Activated CD8-positive, alpha-beta T cell treated with anti-CD3 and anti-CD28 coated beads for 36 hours (primary cell): ENCODE results near the gene PRKAG2. TPM values are rescaled to one million over a fixed set of nuclear protein-coding genes. Genes with fewer than 3 reads are reported as not detected.
"Not testable (repeated sequence)": the region's sequence is repeated elsewhere in the genome, so short reads cannot be mapped to it uniquely, and the experiment has no call there.

Experiments
- ATAC-seq: fragments of 200-7000 bp; cut with Tn5 transposase; one replicate; pipeline ENCODE4 v1.10.0; 2021; ENCODE audit warnings: mild to moderate bottlenecking, moderate library complexity
- CTCF ChIA-PET: fragments of 350-600 bp; sonication (Branson Sonifier 250); formaldehyde crosslinking; loops from one replicate; lab custom pipeline; 2021; ENCODE audit warnings: antibody characterized with exemption; lab: Charles Lee
- POLR2A ChIA-PET: fragments of 350-600 bp; sonication (Branson Sonifier 250); formaldehyde crosslinking; loops from one replicate; lab custom pipeline; 2021; ENCODE audit warnings: antibody characterized with exemption; lab: Charles Lee
- DNase-seq: peaks from one replicate; pipeline ENCODE4 v3.0.0-alpha.2; 2020
- H3K27ac Mint-ChIP-seq: one replicate; pipeline ENCODE4 v1.8.0; 2021; ENCODE audit warnings: mild to moderate bottlenecking, mixed read lengths
- H3K27me3 Mint-ChIP-seq: one replicate; pipeline ENCODE4 v1.8.0; 2021; ENCODE audit warnings: mixed read lengths
- H3K36me3 Mint-ChIP-seq: one replicate; pipeline ENCODE4 v1.8.0; 2021; ENCODE audit warnings: low read depth, mixed read lengths
- H3K4me1 Mint-ChIP-seq: one replicate; pipeline ENCODE4 v1.8.0; 2021; ENCODE audit warnings: low read depth, mixed read lengths
- H3K4me3 Mint-ChIP-seq: one replicate; pipeline ENCODE4 v1.8.0; 2021; ENCODE audit warnings: mild to moderate bottlenecking, moderate library complexity, mixed read lengths
- H3K9me3 Mint-ChIP-seq: one replicate; pipeline ENCODE4 v1.8.0; 2021; ENCODE audit warnings: mixed read lengths
- intact Hi-C: fragments of 100-400 bp; cut with micrococcal nuclease; formaldehyde crosslinking; loops from one replicate; pipeline ENCODE4 v1.10.0; 2022
- total RNA-seq, 2 experiments: library from RNA; stranded (reverse); gene quantifications; one replicate each; pipeline ENCODE4 v1.2.3, GENCODE V29; 2021
- TF ChIP-seq, protein P1 (sequence below): fragments of 200-600 bp; IDR thresholded peaks from one replicate; pipeline ENCODE4 v1.8.0; 2022; ENCODE audit warnings: antibody characterized with exemption, mild to moderate bottlenecking

Gene PRKAG2
- total RNA-seq, 2 experiments from 2014 or later = 17.0 to 19.2 TPM

DNA sequence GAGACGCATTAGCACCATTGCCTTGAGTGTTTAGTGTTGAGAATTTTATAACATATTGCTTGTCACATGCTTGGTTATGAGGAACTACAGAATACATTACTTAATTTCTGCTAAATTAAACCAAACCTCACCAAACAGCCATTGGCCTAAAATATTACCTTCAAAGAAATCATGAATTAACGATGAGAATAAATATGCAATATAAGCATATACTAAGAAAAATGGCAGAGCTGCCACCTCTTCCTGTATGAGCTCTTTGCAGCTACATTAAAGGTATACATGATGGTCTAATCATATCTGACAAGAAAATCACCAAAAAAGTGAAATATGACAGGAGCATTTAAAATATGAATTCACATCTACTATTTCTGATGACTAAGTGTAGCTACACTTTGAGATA, 352.1 kb downstream of the PRKAG2 start:
- no peak for DNase-seq
- ChIA-PET POLR2A (interaction anchor here (0.6 kb wide), 1 partner anchor 13 kb away, joined by 3 read pairs; no protein-coding TSS in a partner anchor), CTCF (no interaction called here)
- H3K4me1 Mint-ChIP-seq = peaks cover 6% of the 10 kb centered on the region
- no peak overlapping the region for H3K27ac Mint-ChIP-seq
- no peak for ATAC-seq
- no peak overlapping the region for H3K4me3 Mint-ChIP-seq
- intact Hi-C loops = no loop called here
- no peaks in the 10 kb centered on the region for H3K36me3 Mint-ChIP-seq
- peaks cover 9% of the 10 kb centered on the region for H3K9me3 Mint-ChIP-seq
- peaks cover 2% of the 10 kb centered on the region for H3K27me3 Mint-ChIP-seq
- TF ChIP-seq, protein P1, sequence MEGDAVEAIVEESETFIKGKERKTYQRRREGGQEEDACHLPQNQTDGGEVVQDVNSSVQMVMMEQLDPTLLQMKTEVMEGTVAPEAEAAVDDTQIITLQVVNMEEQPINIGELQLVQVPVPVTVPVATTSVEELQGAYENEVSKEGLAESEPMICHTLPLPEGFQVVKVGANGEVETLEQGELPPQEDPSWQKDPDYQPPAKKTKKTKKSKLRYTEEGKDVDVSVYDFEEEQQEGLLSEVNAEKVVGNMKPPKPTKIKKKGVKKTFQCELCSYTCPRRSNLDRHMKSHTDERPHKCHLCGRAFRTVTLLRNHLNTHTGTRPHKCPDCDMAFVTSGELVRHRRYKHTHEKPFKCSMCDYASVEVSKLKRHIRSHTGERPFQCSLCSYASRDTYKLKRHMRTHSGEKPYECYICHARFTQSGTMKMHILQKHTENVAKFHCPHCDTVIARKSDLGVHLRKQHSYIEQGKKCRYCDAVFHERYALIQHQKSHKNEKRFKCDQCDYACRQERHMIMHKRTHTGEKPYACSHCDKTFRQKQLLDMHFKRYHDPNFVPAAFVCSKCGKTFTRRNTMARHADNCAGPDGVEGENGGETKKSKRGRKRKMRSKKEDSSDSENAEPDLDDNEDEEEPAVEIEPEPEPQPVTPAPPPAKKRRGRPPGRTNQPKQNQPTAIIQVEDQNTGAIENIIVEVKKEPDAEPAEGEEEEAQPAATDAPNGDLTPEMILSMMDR = no peak

DNA sequence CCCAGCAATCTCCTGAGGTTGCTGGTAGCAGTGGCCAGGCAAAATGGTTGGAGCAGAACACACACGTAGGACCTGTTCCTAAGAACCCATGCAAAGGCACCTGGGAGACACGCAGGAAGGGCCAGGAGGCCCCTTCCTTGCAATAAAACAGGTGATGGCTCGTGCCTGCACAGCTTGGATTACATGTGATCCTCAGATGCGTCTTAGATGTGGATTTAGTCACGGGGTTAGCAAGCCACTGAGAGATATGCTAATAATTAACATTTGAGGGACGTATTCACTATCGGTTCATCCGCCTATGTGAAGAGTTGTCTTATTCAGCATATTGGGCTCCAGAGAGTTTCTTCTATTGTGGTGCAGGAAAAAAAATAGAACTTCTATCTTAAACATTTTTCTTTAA, 352.6 kb downstream of the PRKAG2 start:
- Mint-ChIP-seq H3K4me1 (peaks cover 6% of the 10 kb centered on the region), H3K4me3 (no peak overlapping the region), H3K9me3 (peaks cover 6% of the 10 kb centered on the region), H3K36me3 (no peaks in the 10 kb centered on the region), H3K27ac (no peak overlapping the region), H3K27me3 (peaks cover 2% of the 10 kb centered on the region)
- intact Hi-C loops = no loop called here
- DNase-seq (no peak), ATAC-seq (no peak)
- TF ChIP-seq, protein P1 = no peak
- ChIA-PET CTCF (no interaction called here), POLR2A (interaction anchor here (0.6 kb wide), 1 partner anchor 13 kb away, joined by 3 read pairs; no protein-coding TSS in a partner anchor)

DNA sequence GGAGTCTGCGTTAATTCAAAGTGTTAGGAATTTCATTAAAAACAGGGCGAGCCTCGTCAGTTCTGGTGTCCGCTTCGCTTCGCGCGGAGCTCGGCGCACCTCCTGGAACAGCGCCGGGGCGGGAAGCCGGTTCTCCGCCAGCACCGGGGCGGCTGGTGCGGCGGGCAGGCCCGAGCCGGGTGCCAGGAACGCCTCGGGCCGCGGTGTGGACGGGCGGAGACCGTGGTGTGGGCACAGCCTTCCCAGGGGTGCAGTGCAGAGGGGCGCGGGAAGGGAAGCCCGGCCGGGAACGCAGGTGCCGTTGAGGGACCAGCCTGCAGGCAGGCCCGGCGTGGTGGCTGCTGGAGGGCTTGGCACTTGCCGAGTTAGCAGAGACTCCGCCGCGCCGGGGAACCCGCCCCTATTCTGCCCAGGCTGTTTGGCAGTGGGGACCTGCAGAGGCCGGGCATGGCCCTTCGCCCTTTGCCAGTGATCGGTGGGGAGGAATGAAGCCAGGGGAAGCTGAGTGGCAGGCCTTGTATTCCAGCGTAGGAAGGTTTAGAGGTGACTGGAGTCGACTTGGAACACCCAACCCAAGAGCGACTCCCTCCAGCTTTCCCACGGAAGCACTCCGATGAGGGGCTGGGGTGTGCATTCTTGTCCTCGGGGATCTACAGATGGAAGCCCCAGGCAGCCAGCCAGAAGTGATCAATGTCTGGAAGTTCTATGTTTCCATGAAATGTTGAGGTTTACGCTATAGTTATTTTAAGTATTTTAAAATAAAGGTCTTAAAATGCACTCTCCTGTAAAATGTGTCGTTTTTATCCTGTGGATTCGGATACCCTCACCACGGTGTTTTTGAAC, 356.3 kb downstream of the PRKAG2 start:
- H3K36me3 Mint-ChIP-seq = peaks cover 16% of the 10 kb centered on the region
- H3K4me1 Mint-ChIP-seq = peaks cover 26% of the 10 kb centered on the region
- peak overlapping the region; percentile 95 for H3K4me3 Mint-ChIP-seq
- no peaks in the 10 kb centered on the region for H3K27me3 Mint-ChIP-seq
- ChIA-PET POLR2A (interaction anchor here (0.8 to 4.3 kb wide), 9 partner anchors 11 to 249 kb away, joined by 3 to 21 read pairs (median 4); partner anchors contain the start of gene CRYGN), CTCF (interaction anchor here (0.7 to 3.7 kb wide), 4 partner anchors 72 to 239 kb away, joined by 3 to 17 read pairs (median 4); no protein-coding TSS in a partner anchor)
- intact Hi-C loops = no loop called here
- DNase-seq (peak; percentile 54), ATAC-seq (no peak)
- peak overlapping the region; percentile 98 for H3K27ac Mint-ChIP-seq
- H3K9me3 Mint-ChIP-seq = no peaks in the 10 kb centered on the region
- TF ChIP-seq, protein P1 = no peak

DNA sequence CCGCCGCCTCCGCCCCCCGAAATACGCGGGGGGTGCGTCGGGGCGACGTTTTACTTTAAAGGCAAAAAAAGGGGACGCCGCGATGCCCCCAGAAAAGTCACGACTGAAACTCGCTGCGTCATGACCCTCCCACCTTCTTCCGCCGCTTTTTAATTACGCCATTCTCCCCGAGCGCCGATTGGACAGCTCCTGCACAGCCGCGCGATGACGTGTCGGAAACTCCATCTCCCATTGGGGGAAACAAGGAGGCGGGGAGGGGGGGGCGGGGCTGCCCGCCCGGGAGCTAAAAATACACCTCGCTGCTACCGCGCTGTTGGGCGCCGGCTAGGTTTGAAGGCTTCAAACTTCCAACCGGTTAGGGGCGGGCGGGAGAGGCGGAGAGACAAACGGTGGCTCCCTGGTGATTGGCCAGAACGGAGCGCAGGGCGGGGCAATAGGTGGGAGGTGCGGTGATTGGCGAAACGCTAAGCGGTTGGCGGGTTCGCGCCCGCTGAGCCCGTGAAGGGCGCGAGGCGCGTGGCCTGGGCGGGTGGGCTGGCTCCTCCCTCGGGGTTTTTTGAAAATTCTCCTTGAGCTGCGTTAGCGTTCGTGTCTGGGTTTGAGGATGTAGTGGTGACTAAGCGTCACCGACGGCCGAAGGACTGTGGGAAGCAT, 357.0 kb downstream of the PRKAG2 start, which contains the start of gene RHEB:
TSS of gene RHEB (minus strand) at position 131 of the 654 bp plus-strand sequence. CDS start 384 bp downstream, outside the sequence.
- no peaks in the 10 kb centered on the region for H3K9me3 Mint-ChIP-seq
- DNase-seq (peak; percentile 99), ATAC-seq (peak; percentile 88)
- POLR2A ChIA-PET = interaction anchor here (0.7 to 4.3 kb wide), 10 partner anchors 10 to 250 kb away, joined by 3 to 21 read pairs (median 4); partner anchors contain the start of gene CRYGN
- peaks cover 33% of the 10 kb centered on the region for H3K4me1 Mint-ChIP-seq
- H3K36me3 Mint-ChIP-seq = peaks cover 16% of the 10 kb centered on the region
- no peaks in the 10 kb centered on the region for H3K27me3 Mint-ChIP-seq
- intact Hi-C loops = loop anchor here (5.0 kb wide), 2 partner anchors 48 to 112 kb away; no protein-coding TSS in a partner anchor
- CTCF ChIA-PET = interaction anchor here (0.7 to 3.7 kb wide), 4 partner anchors 71 to 240 kb away, joined by 3 to 17 read pairs (median 4); no protein-coding TSS in a partner anchor
- peak within 1 kb of the TSS; percentile 95 for H3K4me3 Mint-ChIP-seq
- TF ChIP-seq, protein P1 = no peak
- H3K27ac Mint-ChIP-seq = peak within 1 kb of the TSS; percentile 98

DNA sequence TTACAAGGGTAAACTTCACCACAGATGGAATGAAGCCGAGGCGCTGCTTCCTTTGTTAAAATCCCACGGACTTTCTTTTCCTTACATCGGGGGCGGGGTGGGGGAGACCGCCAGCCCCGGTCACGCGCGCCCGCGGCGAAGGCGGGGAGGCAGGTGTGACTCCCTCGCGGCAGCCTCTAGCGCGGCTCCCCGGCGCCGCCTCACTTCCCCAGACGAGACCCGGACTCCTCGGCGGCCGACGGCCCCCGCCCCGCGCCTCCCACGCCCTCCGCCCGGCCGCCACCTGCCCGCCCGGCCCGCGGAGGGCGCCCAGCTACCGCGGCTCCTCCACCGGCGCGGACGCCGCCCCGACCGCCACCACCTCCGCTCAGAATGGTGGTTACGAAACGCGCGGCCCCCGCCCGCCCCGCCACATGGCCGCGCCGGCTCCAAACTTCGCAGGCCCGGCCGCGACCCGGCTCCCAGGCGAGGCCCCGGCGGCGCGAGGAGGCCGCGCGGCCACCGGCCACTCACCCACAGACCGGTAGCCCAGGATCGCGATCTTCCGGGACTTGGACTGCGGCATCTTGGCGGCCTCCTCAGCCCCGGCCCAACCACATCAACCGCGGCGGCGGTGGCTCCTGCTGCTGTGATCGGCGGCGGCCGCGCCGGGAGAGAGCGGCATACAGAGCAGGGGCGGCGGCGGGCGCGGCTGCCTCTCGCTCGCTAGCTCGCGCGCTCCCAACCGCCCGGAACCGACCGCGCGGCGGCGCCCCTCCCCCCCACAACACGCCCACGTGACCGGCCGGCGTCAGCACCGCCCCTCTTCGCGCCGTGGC, 357.8 kb downstream of the PRKAG2 start:
- Mint-ChIP-seq H3K4me1 (peaks cover 39% of the 10 kb centered on the region), H3K27ac (peak overlapping the region; percentile 98), H3K4me3 (peak overlapping the region; percentile 95), H3K36me3 (peaks cover 20% of the 10 kb centered on the region)
- ChIA-PET CTCF (interaction anchor here (1.5 to 3.7 kb wide), 2 partner anchors 113 to 169 kb away, joined by 3 to 17 read pairs; no protein-coding TSS in a partner anchor), POLR2A (interaction anchor here (0.7 to 4.3 kb wide), 5 partner anchors 12 to 214 kb away, joined by 3 to 21 read pairs (median 6); no protein-coding TSS in a partner anchor)
- H3K27me3 Mint-ChIP-seq, H3K9me3 Mint-ChIP-seq: not testable (repeated sequence)
- ATAC-seq = peak; percentile 56
- DNase-seq = peak; percentile 66
- intact Hi-C loops = loop anchor here (5.0 kb wide), 2 partner anchors 47 to 113 kb away; no protein-coding TSS in a partner anchor
